ENCODE results near the gene WNT3.

- TF ChIP-seq POLR2A (IDR thresholded peaks at IDR 0.05): no peak
- TF ChIP-seq CTCF (IDR thresholded peaks at IDR 0.05): no peak
Measured at GRCh38 chr17:46809110-46809571, 9.4 kb downstream of the WNT3 start.

Data from Peyer's patch (tissue), 4 donors.